ENCODE results near the gene TOP3B.

The TOP3B gene

GRCh38 chr22:21980547-21980946 is 2.0 kb downstream of the TOP3B start:
- H3K4me3 ChIP-seq (ENCODE audit: low read depth, low read length) = no peak overlapping the region
- DNase-seq (ENCODE audit: low read depth) = no peak
- no peak for TF ChIP-seq CTCF (IDR thresholded peaks at IDR 0.05; ENCODE audit: insufficient read depth, low read depth, low read length, missing control alignments)

GRCh38 chr22:21978564-21979386 is 3.8 kb downstream of the TOP3B start:
- DNase-seq (ENCODE audit: low read depth) = no peak
- no peak for TF ChIP-seq CTCF (IDR thresholded peaks at IDR 0.05; ENCODE audit: insufficient read depth, low read depth, low read length, missing control alignments)
- no peak overlapping the region for H3K4me3 ChIP-seq (ENCODE audit: low read depth, low read length)

GRCh38 chr22:21977814-21978213 is 4.8 kb downstream of the TOP3B start:
- TF ChIP-seq CTCF (IDR thresholded peaks at IDR 0.05; ENCODE audit: insufficient read depth, low read depth, low read length, missing control alignments) = no peak
- no peak overlapping the region for H3K4me3 ChIP-seq (ENCODE audit: low read depth, low read length)
- no peak for DNase-seq (ENCODE audit: low read depth)

GRCh38 chr22:21975854-21976345 is 6.7 kb downstream of the TOP3B start:
- H3K4me3 ChIP-seq (ENCODE audit: low read depth, low read length) = no peak overlapping the region
- TF ChIP-seq CTCF (IDR thresholded peaks at IDR 0.05; ENCODE audit: insufficient read depth, low read depth, low read length, missing control alignments) = no peak
- no peak for DNase-seq (ENCODE audit: low read depth)

- no peak for DNase-seq (ENCODE audit: low read depth)
- H3K4me3 ChIP-seq (ENCODE audit: low read depth, low read length) = no peak overlapping the region
- no peak for TF ChIP-seq CTCF (IDR thresholded peaks at IDR 0.05; ENCODE audit: insufficient read depth, low read depth, low read length, missing control alignments)
These were observed 7.3 kb downstream of the TOP3B start for GRCh38 chr22:21975273-21975672.

- H3K4me3 ChIP-seq (ENCODE audit: low read depth, low read length) = no peak overlapping the region
- no peak for DNase-seq (ENCODE audit: low read depth)
- no peak for TF ChIP-seq CTCF (IDR thresholded peaks at IDR 0.05; ENCODE audit: insufficient read depth, low read depth, low read length, missing control alignments)
These were observed 8.4 kb downstream of the TOP3B start for GRCh38 chr22:21974058-21974649.
